T1000 (cell line): Measurements from ENCODE around the gene LURAP1L.

Experiments
- DNase-seq: peaks from one replicate; lab custom pipeline; 2025; ENCODE audit warnings: mixed read lengths; lab: John Stamatoyannopoulos, UW

The LURAP1L gene

DNA sequence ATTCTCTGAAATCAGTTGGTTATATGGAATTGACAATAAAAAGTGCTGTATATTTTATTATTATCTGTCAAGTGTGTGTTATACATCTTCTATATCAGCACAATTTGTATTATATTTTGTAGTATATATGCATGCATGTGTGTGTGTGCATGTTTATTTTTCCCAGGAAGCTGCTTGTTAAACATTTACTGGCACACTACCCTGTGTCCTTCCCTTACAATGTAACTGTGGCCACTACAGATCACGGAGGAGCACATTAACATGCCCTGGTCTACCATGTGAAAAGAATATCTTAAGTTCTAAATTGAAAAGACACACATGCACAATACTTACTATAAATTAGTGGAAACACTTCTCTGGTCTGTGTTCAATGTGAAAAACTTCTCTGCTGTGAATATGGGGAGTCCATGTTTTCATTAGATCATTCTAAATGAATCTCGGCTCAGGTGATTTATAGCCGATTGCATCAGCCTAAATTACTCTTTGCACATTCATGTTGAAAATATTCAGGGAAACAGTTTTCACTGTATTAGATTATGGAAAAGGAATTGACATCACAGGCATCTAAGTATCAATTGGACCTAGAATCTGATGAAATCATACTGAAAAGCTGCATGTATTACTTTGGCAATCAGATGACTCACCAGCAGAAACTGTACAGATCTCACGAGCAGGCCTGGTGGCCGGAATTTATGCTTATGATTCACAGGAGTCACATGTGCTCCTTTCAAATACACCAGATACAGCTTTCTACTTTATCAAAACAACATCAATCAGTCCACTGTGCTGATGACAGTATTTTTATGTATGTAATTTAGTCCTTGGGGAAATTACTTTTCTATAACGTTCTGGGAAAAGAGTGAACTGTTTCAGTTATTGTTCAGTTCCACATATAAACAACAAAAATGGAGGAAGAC lies 39.4 kb downstream of the LURAP1L start:
- peak; percentile 30 for DNase-seq

DNA sequence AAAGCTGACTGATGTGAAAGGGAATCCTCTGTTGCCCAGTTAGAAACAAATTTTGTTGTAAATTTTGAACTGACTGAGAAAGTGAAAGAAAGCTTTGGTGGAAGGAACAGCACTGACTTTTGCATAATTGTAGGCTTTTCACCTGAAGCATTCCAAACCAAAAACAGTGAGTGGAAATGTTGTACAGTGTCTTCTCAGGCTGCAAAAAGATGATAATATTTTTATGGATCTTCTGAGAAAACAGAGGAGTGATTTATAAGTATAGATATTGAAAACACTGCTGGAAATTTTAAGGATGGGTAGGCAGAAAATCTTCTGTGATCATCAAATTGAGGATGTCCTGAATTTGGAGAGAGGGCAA lies 40.0 kb downstream of the LURAP1L start:
- DNase-seq = no peak

DNA sequence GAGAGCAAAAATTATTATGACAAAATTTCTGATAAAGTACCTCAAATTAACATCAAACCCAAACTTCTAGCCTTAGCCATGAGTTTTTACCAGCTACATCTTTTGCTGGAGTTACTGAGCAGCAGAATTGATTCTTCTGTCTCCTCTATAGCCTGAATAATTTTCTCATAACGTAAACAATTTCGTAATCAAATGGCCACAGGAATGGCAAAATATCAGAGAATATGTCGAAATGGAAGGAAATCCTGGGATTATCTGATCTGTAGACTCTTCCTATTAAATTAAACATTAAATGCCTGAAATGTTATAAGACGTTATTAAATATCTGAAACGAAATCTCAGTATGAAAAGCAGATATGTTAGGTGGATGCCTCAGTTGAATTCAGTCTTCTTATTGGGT lies 41.1 kb downstream of the LURAP1L start:
- no peak for DNase-seq

DNA sequence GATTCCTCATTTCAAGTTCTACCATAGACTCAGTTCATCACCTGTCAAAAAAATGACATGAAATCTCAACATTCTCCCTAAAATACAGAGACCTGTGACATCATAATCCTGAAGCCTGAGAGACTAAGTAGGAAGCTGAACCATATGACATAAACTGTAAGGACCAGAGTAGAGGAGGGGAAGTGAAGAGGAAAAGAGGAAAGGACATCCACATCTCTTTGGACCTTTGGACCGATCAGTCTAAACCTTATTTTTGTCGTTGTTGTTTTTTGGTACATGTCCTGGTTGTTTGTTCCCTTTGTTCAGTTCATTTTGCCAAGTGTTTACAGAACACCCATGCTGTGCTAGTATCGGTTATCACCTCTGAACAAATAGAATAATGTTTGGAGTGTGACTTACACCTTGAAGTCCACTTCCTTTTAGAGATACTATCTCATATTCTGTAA lies 41.9 kb downstream of the LURAP1L start:
- no peak for DNase-seq

DNA sequence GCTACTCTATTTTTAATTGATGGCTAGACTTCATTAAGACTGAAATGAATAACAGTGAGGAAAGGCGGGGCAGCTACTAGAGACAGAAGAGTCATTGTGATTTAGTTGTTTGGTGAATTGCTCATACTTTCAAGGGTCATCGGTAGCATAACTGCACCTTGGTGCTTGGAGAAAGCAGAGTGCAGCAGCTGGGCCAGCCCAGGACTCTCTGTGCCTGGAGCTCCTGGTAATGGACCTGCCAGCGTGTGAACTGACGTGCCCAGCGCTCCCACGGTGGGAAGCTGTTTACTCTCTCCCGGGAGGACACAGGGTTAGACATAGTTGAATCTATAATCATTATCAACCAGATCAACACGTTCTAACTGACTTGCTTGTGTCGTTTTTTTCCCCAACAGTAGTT lies 42.9 kb downstream of the LURAP1L start:
- no peak for DNase-seq

DNA sequence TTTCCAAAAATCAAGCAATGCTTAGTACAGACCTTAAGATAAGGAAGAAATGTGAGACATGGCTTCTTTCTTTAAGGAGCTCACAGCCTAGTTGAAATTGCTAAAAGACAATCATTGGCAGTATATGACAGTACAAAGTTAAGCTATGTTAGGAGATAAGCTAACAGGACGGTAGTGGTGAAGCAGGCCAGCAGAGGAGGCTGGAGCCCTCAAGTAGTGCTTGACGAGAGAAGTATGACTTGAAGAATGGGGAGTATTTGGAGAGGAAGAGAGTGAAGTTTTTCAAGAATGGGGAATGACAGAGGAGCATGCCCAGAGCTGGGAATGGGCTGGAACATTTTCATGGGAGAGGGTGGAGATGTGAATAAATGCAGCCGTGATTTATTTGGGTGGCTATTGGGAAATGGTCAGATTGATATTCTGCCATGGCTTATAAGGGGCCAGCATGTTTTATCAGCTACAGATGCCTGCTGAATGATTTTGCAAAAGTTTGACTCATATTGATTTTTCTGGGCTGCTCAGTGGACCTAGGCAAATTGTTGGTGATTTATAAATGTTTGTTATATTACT lies 43.7 kb downstream of the LURAP1L start:
- no peak for DNase-seq

DNA sequence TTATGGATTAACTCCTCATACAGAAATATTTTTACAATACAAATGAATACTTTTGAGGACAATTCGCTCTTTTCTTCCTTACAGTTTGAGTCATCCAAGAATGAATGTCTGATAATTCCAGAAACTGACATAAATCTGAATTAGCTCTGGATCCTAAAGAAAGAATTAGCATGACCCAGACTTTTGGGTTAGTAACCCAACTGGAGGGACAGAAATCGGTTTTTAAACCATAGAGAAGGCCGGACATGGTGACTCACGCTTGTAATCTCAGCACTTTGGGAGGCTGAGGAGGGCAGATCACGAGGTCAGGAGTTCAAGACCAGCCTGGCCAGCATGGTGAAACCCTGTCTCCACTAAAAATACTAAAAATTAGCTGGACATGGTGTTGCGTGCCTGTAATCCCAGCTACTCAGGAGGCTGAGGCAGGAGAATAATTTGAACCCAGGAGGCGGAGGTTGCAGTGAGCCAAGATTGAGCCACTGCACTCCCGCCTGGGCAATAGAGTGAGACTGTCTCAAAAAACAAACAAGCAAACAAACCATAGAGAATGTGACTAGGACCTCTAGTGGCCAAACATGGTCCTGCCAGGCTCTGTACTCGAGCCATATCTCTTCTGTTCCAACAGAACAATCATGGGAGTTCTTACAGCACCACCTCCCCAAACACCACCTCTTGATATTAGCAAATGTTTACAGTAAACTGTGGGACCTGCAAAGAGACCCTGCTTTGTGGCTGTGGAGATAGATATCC lies 44.8 kb downstream of the LURAP1L start:
- no peak for DNase-seq

DNA sequence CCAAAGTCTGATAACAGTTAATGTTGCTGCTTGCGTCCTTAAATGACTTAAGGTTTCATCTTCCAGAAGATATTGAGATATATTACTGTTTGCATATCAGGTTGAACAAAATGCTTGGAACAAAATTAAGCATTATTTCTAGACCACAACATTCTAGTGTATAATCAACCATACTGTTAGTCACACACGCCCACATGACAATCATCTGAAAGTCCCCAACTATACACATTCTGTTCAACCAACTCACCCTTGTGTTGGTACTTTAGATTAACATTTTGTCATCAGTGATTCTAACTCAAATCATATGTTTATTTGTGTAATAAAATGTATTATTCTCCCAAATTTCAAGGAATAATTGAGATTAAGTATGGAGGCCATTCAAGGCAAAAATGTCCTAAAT lies 47.3 kb downstream of the LURAP1L start:
- DNase-seq = no peak

DNA sequence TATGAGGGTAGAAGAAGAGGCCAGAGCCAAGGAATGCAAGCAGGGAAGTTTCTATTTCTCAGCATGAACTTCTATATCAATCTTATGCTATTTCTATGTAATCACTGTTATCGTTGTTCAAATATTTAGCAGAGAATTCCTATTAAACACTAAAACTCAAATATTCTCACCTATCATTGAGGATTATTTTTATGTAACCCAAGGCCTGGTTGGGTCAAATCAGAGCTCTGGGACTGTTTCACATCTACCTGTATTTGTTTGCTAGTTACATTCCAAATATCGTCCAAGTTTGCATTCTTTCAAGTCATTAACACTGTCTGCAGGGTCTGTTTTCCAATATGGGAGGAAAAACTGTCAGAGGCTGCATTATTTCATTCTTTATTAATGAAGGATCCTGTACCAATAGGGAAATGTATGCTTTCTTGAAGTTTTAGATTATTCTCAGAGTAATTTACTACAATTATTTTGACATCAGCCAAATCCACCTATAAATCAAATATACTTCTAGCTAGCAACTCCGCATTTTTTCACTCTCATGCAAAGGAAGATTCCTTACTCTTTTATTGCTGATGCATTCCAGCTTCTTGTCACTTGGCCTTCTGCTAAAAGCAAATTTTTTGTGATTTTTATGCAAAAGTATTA lies 52.2 kb downstream of the LURAP1L start:
- DNase-seq = no peak

DNA sequence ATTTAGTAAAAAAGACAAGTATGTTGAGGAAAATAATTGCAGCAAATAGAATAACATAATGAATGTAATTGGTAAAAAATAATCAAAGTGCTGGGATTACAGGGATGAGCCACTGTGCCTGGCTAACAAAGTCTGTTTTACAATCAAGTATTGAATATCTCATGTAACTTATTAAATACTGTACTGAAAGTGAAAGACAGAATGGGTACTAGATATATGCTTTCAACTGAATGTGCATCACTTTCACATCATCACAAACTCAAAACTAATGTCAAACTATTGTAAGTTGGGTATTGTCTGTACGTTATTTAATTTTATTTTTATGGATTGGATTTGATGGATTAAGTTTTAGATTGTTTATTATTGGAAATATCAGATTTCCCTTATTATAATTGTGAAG lies 58.9 kb downstream of the LURAP1L start:
- DNase-seq = no peak

DNA sequence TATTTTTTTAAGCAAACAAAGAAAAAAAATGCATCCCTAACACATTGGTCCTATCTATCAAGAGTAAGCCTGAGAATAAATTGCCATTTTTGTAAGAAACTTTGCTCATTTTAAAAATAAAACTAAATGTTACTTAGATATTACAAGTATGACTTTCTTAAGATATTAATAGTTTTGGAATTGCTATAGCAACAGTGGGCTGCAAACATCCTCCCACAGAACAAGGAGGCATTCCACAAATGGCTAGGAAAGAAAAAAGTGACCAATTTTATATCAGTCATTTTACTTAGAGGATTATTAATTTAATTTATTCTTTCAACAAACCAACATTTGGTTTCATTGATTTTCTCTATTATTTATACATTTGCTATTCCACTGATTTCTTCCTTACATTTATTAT lies 63.7 kb downstream of the LURAP1L start:
- DNase-seq = no peak

DNA sequence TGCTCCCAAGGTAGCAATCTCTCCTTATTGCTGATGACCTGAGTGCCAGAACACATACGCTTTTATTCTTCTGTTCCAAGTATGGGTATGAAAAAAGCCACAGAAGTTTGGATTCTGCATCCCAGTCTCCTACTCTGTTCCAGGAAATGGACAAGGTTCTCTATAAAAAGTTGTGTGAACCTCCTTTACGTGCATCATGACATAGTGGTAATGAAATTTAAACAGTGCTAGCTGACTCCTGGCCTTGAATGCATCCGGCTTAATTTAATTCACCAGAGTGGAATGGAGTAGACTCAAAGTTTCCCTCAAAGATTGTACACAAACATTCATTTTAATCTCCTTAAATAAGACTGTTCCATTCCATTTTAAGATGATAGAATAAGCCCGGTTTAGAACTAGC lies 68.9 kb downstream of the LURAP1L start:
- no peak for DNase-seq

DNA sequence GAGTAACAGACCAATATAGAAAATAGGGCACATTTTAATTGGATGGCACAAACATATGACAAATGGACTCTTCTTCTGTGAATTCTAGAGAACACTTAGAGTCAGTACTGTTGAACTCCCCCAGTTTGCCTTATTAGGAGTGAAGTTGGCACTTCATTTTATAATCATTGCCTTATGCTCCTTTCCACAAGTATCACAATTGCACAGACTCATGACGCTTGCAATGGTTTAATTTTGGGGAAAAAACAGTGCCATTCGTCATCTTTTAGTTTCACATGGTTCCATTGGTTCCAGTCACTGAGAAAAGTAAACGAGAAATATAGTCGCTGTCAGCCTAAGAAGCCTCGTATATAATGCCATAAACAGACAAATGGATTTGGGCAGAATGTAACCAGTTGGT lies 71.2 kb downstream of the LURAP1L start:
- no peak for DNase-seq

DNA sequence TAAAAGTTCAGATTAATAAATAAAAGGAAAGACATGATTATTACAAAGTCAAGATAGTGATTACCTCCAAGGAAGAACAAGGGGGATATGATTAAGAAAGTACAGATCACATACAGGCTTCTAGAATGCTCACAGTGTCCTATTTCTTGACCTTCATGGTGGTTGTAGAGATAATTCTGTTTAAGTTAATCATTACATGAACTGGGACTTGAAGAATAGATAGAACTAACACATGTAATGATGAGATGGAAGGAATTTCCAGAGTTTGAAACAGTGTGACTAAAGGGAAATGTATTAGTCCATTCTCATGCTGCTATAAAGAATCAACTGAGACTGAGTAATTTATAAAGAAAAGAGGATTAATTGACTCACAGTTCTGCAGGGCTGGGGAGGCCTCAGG lies 72.7 kb downstream of the LURAP1L start:
- no peak for DNase-seq

DNA sequence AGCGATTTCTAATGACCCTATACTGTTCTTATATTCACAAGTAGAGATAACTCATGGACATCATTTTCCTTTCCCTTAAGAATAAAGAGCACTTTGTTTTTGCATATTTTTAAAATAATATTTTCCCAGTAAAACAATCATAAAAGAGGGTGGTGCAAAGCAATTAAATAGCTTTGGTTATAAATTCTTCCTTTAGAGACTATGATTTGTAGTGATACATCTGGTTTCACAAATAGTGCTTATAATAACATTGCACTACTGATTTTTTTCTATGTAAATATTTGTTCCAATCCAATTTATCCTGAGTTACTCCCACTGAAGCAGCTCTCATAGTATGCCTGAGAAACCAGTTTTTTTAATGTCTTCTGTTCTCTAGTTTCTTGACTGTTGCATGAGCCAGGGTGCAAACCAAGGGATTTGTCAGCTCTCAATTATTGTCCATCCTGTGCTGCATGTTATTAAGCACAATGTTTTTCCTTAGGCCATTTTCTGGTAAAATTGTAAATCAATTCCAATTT lies 74.7 kb downstream of the LURAP1L start:
- no peak for DNase-seq

DNA sequence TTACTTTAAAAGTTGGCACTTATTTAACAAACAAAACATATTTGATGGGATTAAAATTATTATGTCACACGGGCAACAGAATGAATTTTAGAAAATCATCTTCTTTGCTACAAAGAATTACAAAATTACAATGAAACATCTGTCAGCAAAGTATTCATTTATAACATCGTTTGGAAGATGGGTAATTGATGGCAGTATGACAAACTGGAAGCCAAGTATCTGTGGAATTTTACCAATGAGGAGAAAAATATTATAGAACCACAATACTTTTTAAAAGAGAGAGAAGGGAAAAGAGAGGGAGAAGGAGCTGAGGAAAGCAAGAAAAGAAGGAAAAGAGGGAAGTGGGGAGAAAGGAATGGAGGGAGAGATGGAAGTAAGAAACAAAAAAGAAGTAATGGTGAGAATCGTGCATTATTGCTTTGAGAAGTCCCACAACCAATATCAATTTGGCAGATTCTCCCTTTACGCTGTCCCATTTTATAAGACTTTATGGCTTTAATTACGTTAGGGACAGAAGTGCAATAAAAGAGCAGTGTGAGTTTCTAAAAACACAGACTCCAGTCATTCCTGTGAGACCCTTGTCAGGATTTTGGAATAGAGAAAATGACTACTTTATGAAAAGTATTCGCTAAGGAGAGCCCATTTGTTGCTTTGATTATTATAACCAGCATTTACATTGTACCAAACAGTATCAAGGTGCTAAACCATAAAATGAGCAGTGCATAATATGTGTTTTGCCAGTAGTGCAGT lies 76.7 kb downstream of the LURAP1L start:
- no peak for DNase-seq

DNA sequence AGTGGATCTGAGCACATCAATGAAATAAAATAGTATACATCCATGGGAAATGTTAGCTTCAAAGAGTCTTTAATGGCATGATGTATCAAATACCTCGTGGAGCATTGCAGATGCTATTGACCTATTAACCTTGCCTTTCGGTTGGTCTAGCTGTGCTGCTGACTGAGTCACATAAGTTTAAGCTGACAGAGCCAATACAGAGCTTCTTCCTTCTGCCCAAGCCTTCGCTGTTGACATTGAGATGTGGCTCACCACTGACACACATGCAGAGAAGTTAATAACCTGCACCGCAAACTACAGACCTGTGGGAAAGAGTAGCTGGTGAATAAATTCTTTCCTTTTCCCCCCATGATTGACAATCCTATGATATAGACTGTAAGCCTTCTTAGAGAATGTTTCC lies 78.2 kb downstream of the LURAP1L start:
- DNase-seq = no peak

DNA sequence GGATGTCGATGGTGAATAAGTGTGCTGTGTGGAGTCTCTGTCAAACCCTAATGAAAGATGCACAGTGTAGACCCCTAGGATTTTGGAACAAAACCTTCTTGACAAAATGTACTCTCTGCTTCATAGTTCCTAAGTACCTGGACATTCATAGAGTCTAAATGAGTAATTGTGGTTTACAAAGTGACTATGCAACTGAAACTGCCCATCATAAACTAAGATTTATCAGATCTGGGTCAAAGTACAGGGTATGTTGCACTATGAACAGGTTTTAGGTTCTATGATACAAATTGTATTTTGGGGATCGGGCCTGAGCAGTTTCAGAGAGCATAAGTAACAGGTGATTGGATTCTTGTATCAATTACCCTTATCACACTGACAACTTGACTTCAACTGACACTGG lies 79.4 kb downstream of the LURAP1L start:
- no peak for DNase-seq

DNA sequence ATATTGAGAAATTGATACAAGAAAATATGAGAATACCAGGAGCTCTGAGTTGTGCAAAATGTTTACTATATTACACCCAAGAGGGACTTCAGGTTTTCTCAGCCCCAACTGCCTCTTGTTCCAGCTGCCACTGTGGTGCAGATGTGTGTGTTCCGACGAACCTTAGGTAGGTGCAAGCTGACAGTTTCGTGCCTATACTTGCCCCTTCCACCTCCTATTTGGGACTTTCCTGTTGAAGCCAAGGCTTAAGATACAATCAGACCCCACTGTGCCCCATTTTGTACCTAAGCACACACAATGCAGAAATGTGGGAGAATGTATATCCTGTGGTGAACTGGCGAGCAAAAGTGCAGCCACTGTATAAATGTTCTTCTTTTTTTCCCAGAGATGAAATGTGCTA lies 80.2 kb downstream of the LURAP1L start:
- DNase-seq = no peak

DNA sequence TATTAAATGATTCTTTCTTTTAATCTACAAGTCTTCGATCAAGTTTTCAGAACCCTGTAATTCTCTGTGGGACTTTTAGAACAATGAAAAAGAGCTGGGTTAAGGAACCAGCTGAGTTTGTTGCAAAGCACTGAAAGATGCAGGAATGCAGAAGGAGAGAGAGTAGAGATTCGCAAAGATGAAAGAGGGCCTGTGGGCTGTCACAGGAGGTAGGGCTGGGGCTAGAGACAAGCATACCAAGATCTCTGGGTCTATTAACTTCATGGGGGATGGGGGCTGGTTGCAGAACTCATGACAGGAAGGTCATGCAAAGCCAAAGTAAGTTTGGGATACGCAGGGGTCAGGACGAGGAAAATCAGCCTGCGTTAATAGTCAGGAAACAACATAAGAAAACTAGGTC lies 81.8 kb downstream of the LURAP1L start:
- no peak for DNase-seq

DNA sequence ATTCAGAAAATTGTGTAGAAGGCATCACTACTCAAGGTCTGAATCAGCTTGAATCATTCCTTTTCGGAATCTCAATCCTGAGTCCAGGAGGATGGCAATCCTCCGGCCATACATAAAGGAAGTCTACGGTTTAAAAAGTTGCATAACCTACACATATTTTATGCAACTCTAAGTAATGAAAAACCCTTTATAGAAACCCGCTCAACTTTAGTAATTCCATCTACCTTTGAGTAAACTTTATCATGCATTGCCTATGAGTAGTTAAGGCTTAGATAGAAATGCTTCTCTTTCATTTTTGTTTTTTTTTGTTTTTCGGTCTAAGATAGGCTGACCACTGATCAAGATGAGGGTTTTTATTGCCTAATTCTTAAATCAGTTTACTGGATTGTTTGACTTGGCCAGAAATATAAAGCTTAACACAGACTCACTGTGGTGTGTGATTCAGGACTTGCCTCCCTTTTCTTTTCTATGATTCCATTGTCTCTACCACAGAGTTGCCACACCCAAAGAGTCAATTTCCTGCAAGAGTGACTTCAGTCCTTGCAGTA lies 85.0 kb downstream of the LURAP1L start:
- no peak for DNase-seq
